ENCODE data around the gene FASTKD1.
"Not testable (repeated sequence)": the region's sequence is repeated elsewhere in the genome, so short reads cannot be mapped to it uniquely, and the experiment has no call there.

Gene FASTKD1

DNA sequence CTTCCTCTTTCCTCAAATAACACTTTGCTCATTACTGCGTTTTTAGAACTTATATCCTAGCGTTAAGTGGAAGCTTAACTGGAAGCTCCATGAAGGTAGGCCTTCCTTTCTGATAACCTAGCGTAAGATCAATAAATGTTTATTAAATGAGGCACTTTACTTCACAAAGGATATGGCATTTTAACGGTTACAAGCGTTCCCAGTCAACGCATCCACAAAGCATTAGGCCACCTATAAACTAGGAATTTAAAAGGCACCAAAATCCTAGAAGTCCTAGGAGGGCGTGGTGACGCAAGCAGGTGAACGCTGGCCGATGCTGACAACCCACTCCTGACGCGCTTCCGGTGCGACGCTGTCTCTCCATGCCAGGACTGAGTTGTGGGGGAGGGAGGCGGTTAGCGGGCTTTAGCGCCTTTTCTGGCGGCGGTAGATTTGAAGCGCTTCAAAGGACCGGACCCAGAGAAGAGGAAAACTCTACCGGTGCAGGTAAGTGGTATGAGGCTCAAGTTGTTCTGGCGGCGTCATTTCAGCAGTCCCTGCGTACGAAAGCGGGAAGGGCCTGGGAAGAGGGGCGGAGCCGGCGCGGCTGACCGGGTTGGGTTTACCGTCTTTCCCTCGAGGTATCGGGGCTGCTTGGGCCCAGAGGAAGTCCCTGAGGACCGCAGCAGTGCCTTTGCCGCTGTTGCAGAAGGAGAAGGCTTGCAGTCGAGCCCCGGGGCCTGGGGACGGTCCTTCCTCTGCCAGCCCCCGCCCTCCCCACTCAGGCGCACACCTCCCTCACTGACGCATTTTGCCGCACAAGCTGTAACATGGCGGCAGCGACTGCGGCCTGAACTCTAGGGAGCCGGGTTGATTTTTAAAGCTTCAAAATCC is 10.6 kb upstream of the FASTKD1 start, which contains the start of gene PPIG:
Gene PPIG, plus strand, starts transcription at position 347 of the 873 bp plus-strand sequence. CDS start 19,691 bp downstream, outside the sequence.
- Histone ChIP-seq H3K27me3 (ENCODE audit: control insufficient read depth, insufficient read depth, low read length) (peaks cover 5% of the 10 kb centered on the region), H3K4me3 (ENCODE audit: low read length) (peak within 1 kb of the TSS; percentile 93), H3K27ac (ENCODE audit: low read length) (peak within 1 kb of the TSS; percentile 84), H3K9me3 (ENCODE audit: control insufficient read depth, low read depth, low read length) (no peaks in the 10 kb centered on the region), H3K9ac (ENCODE audit: low read length) (peak within 1 kb of the TSS; percentile 96), H3K36me3 (ENCODE audit: control insufficient read depth, low read depth, low read length) (no peaks in the 10 kb centered on the region), H3K4me1 (ENCODE audit: control insufficient read depth, low read depth, low read length) (peaks cover 4% of the 10 kb centered on the region)

- H3K9me3 ChIP-seq (ENCODE audit: control insufficient read depth, low read depth, low read length) = no peaks in the 10 kb centered on the region
- H3K4me3 ChIP-seq (ENCODE audit: low read length) = no peak overlapping the region
- H3K27ac ChIP-seq (ENCODE audit: low read length) = no peak overlapping the region
- H3K27me3 ChIP-seq (ENCODE audit: control insufficient read depth, insufficient read depth, low read length) = peaks cover 8% of the 10 kb centered on the region
- H3K9ac ChIP-seq (ENCODE audit: low read length) = no peak overlapping the region
- no peaks in the 10 kb centered on the region for H3K36me3 ChIP-seq (ENCODE audit: control insufficient read depth, low read depth, low read length)
- H3K4me1 ChIP-seq (ENCODE audit: control insufficient read depth, low read depth, low read length) = peaks cover 4% of the 10 kb centered on the region
Observed at GRCh38 chr2:169583518-169583917, 9.9 kb upstream of the FASTKD1 start.

- not testable (repeated sequence) for H3K4me3 ChIP-seq (ENCODE audit: low read length); H3K27ac ChIP-seq (ENCODE audit: low read length); H3K4me1 ChIP-seq (ENCODE audit: control insufficient read depth, low read depth, low read length); H3K27me3 ChIP-seq (ENCODE audit: control insufficient read depth, insufficient read depth, low read length); H3K9me3 ChIP-seq (ENCODE audit: control insufficient read depth, low read depth, low read length); H3K36me3 ChIP-seq (ENCODE audit: control insufficient read depth, low read depth, low read length); H3K9ac ChIP-seq (ENCODE audit: low read length)
Observed at GRCh38 chr2:169582552-169583266, 9.0 kb upstream of the FASTKD1 start.

GRCh38 chr2:169579044-169579443 is 5.4 kb upstream of the FASTKD1 start:
- no peak overlapping the region for H3K9ac ChIP-seq (ENCODE audit: low read length)
- H3K4me3 ChIP-seq (ENCODE audit: low read length) = no peak overlapping the region
- no peak overlapping the region for H3K27ac ChIP-seq (ENCODE audit: low read length)
- H3K36me3 ChIP-seq (ENCODE audit: control insufficient read depth, low read depth, low read length) = no peaks in the 10 kb centered on the region
- no peaks in the 10 kb centered on the region for H3K4me1 ChIP-seq (ENCODE audit: control insufficient read depth, low read depth, low read length)
- no peaks in the 10 kb centered on the region for H3K9me3 ChIP-seq (ENCODE audit: control insufficient read depth, low read depth, low read length)
- H3K27me3 ChIP-seq (ENCODE audit: control insufficient read depth, insufficient read depth, low read length) = peaks cover 8% of the 10 kb centered on the region

DNA sequence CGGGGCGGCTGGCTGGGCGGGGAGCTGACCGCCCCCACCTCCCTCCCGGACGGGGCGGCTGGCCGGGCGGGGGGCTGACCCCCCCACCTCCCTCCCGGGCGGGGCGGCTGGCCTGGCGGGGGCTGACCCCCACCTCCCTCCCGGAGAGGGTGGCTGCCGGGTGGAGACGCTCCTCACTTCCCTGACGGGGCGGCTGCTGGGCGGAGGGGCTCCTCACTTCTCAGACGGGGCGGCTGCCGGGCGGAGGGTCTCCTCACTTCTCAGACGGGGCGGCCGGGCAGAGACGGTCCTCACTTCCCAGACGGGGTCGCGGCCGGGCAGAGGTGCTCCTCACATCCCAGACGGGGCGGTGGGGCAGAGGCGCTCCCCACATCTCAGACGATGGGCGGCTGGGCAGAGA is 1.6 kb upstream of the FASTKD1 start:
- not testable (repeated sequence) for H3K27ac ChIP-seq (ENCODE audit: low read length); H3K4me1 ChIP-seq (ENCODE audit: control insufficient read depth, low read depth, low read length); H3K9me3 ChIP-seq (ENCODE audit: control insufficient read depth, low read depth, low read length); H3K4me3 ChIP-seq (ENCODE audit: low read length); H3K27me3 ChIP-seq (ENCODE audit: control insufficient read depth, insufficient read depth, low read length); H3K36me3 ChIP-seq (ENCODE audit: control insufficient read depth, low read depth, low read length); H3K9ac ChIP-seq (ENCODE audit: low read length)

DNA sequence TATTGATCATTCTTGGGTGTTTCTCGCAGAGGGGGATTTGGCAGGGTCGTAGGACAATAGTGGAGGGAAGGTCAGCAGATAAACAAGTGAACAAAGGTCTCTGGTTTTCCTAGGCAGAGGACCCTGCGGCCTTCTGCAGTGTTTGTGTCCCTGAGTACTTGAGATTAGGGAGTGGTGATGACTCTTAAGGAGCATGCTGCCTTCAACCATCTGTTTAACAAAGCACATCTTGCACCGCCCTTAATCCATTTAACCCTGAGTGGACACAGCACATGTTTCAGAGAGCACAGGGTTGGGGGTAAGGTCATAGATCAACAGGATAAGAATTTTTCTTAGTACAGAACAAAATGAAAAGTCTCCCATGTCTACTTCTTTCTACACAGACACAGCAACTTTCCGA is 874 bp upstream of the FASTKD1 start:
- H3K4me1 ChIP-seq (ENCODE audit: control insufficient read depth, low read depth, low read length) = not testable (repeated sequence)

DNA sequence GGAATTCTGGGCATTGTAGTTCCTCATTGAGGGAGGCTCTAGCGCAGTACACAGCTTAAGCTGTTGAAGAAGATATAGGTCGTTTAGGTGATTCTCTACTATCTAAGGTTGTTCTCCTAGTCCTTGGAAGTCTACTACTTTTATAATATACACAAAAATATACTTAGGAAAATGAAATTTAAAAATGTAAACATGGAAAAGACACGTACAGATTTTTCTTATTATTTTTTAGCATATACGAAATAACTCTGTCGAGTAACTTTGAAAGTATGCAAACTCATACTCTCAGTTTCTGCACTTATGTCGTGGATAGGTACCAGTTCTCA is 272 bp upstream of the FASTKD1 start:
- Histone ChIP-seq H3K9ac (ENCODE audit: low read length) (peak overlapping the region; percentile 85), H3K27ac (ENCODE audit: low read length) (no peak overlapping the region), H3K9me3 (ENCODE audit: control insufficient read depth, low read depth, low read length) (no peaks in the 10 kb centered on the region), H3K36me3 (ENCODE audit: control insufficient read depth, low read depth, low read length) (peaks cover 3% of the 10 kb centered on the region), H3K4me3 (ENCODE audit: low read length) (peak overlapping the region; percentile 96), H3K4me1 (ENCODE audit: control insufficient read depth, low read depth, low read length) (peaks cover 6% of the 10 kb centered on the region), H3K27me3 (ENCODE audit: control insufficient read depth, insufficient read depth, low read length) (peaks cover under 1% of the 10 kb centered on the region)

More for the DNA sequence above, 874 bp upstream of the FASTKD1 start:
- not testable (repeated sequence) for H3K4me3 ChIP-seq (ENCODE audit: low read length); H3K36me3 ChIP-seq (ENCODE audit: control insufficient read depth, low read depth, low read length); H3K9ac ChIP-seq (ENCODE audit: low read length); H3K9me3 ChIP-seq (ENCODE audit: control insufficient read depth, low read depth, low read length); H3K27ac ChIP-seq (ENCODE audit: low read length); H3K27me3 ChIP-seq (ENCODE audit: control insufficient read depth, insufficient read depth, low read length)

DNA sequence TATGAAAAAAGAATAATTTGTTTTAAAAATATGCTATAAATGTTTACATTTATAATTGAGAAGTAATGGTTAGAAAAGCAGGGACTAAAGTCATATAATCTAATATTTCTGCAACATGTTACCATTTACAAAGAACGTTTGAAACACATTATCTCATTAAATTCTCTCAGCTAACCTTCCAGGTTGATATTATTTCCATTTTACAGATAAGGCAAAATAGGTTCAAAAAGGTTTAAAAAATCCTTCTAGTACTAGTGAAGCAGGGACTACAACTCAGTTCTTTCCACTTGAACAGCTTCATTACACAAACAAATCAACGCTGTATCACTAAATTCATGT is 875 bp downstream of the FASTKD1 start:
- Histone ChIP-seq H3K27ac (ENCODE audit: low read length) (peak overlapping the region; percentile 55), H3K36me3 (ENCODE audit: control insufficient read depth, low read depth, low read length) (peaks cover 5% of the 10 kb centered on the region), H3K9me3 (ENCODE audit: control insufficient read depth, low read depth, low read length) (no peaks in the 10 kb centered on the region)

GRCh38 chr2:169572189-169572588 is 1.5 kb downstream of the FASTKD1 start:
- Histone ChIP-seq H3K4me3 (ENCODE audit: low read length) (peak overlapping the region; percentile 96), H3K4me1 (ENCODE audit: control insufficient read depth, low read depth, low read length) (peaks cover 6% of the 10 kb centered on the region), H3K9me3 (ENCODE audit: control insufficient read depth, low read depth, low read length) (no peaks in the 10 kb centered on the region), H3K9ac (ENCODE audit: low read length) (no peak overlapping the region), H3K36me3 (ENCODE audit: control insufficient read depth, low read depth, low read length) (peaks cover 5% of the 10 kb centered on the region), H3K27me3 (ENCODE audit: control insufficient read depth, insufficient read depth, low read length) (no peaks in the 10 kb centered on the region), H3K27ac (ENCODE audit: low read length) (no peak overlapping the region)

More for the DNA sequence above, 875 bp downstream of the FASTKD1 start:
- Histone ChIP-seq H3K9ac (ENCODE audit: low read length) (peak overlapping the region; percentile 85), H3K27me3 (ENCODE audit: control insufficient read depth, insufficient read depth, low read length) (no peaks in the 10 kb centered on the region), H3K4me3 (ENCODE audit: low read length) (peak overlapping the region; percentile 96), H3K4me1 (ENCODE audit: control insufficient read depth, low read depth, low read length) (peaks cover 6% of the 10 kb centered on the region)

GRCh38 chr2:169571571-169571970 is 2.1 kb downstream of the FASTKD1 start:
- no peaks in the 10 kb centered on the region for H3K27me3 ChIP-seq (ENCODE audit: control insufficient read depth, insufficient read depth, low read length)
- no peak overlapping the region for H3K9ac ChIP-seq (ENCODE audit: low read length)
- no peak overlapping the region for H3K27ac ChIP-seq (ENCODE audit: low read length)
- peaks cover 5% of the 10 kb centered on the region for H3K36me3 ChIP-seq (ENCODE audit: control insufficient read depth, low read depth, low read length)
- H3K4me1 ChIP-seq (ENCODE audit: control insufficient read depth, low read depth, low read length) = peaks cover 6% of the 10 kb centered on the region
- H3K4me3 ChIP-seq (ENCODE audit: low read length) = peak overlapping the region; percentile 10
- H3K9me3 ChIP-seq (ENCODE audit: control insufficient read depth, low read depth, low read length) = no peaks in the 10 kb centered on the region

GRCh38 chr2:169570752-169571151 is 2.9 kb downstream of the FASTKD1 start:
- not testable (repeated sequence) for H3K27ac ChIP-seq (ENCODE audit: low read length); H3K36me3 ChIP-seq (ENCODE audit: control insufficient read depth, low read depth, low read length)

DNA sequence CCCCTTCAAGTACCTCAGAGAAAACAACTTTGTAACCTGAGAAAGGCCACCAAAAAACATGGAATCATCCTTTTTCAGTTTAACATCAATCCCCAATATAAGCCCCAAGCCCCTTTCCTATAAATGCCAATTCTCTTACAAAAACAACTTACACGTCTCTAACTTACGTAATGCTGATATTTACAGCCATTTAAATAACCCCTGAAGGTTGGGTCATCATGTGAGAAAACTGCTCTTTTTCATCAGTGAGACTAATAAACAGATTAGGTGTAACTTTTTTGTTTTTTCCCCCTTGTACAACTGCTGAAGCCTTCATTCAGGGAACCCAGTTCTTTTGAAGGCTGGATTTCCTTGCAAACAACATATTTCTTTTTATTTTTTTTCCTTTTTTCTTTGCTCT is 3.7 kb downstream of the FASTKD1 start:
- Histone ChIP-seq H3K36me3 (ENCODE audit: control insufficient read depth, low read depth, low read length) (peaks cover 5% of the 10 kb centered on the region), H3K4me3 (ENCODE audit: low read length) (no peak overlapping the region), H3K4me1 (ENCODE audit: control insufficient read depth, low read depth, low read length) (peaks cover 6% of the 10 kb centered on the region), H3K9ac (ENCODE audit: low read length) (no peak overlapping the region), H3K27me3 (ENCODE audit: control insufficient read depth, insufficient read depth, low read length) (no peaks in the 10 kb centered on the region), H3K27ac (ENCODE audit: low read length) (no peak overlapping the region), H3K9me3 (ENCODE audit: control insufficient read depth, low read depth, low read length) (no peaks in the 10 kb centered on the region)

More at GRCh38 chr2:169570752-169571151, 2.9 kb downstream of the FASTKD1 start:
- not testable (repeated sequence) for H3K9me3 ChIP-seq (ENCODE audit: control insufficient read depth, low read depth, low read length); H3K9ac ChIP-seq (ENCODE audit: low read length); H3K27me3 ChIP-seq (ENCODE audit: control insufficient read depth, insufficient read depth, low read length); H3K4me1 ChIP-seq (ENCODE audit: control insufficient read depth, low read depth, low read length); H3K4me3 ChIP-seq (ENCODE audit: low read length)

Measured in iPS-18a (cell line).